NCI-H128 (cell line): ENCODE data around the gene TUBB8B.
"Not testable (repeated sequence)": the region's sequence is repeated elsewhere in the genome, so short reads cannot be mapped to it uniquely, and the experiment has no call there.

ENCODE experiments used
- DNase-seq: peaks from one replicate; lab custom pipeline; 2025; ENCODE audit not compliant: unreplicated experiment; lab: John Stamatoyannopoulos, UW

Gene TUBB8B

DNA sequence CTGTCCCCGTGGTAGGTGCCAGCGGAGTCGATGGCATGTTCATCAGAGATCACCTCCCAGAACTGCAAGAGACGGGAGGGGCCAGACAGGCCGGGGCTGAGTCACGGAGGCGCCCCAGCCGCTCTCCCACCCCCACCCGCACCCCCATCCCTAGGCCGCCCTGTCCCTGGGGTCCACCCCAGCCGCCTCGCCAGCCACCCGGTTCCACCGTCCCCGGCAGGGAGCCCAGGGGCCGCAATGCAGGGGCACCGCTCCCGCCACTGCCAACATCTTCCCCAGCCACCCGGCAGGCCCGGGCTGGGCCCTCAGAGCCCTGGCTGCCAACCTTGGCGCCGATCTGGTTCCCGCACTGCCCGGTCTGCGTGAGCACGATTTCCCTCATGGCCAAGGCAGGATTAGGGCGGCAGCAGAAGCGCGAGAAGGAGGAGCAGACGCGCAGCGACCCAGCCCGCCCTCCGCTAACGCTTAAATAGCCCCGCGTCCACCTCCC, at the start of gene TUBB8B:
TUBB8B (minus strand) TSS at position 440 of the 490 bp plus-strand sequence; CDS start at position 382, 58 bp downstream.
- DNase-seq, result not testable (repeated sequence)

- DNase-seq, result not testable (repeated sequence)
These were observed 48.0 kb upstream of the TUBB8B start for GRCh38 chr18:97252-97914.

- DNase-seq, result not testable (repeated sequence)
These were observed 47.3 kb upstream of the TUBB8B start for GRCh38 chr18:96767-97131.

DNA sequence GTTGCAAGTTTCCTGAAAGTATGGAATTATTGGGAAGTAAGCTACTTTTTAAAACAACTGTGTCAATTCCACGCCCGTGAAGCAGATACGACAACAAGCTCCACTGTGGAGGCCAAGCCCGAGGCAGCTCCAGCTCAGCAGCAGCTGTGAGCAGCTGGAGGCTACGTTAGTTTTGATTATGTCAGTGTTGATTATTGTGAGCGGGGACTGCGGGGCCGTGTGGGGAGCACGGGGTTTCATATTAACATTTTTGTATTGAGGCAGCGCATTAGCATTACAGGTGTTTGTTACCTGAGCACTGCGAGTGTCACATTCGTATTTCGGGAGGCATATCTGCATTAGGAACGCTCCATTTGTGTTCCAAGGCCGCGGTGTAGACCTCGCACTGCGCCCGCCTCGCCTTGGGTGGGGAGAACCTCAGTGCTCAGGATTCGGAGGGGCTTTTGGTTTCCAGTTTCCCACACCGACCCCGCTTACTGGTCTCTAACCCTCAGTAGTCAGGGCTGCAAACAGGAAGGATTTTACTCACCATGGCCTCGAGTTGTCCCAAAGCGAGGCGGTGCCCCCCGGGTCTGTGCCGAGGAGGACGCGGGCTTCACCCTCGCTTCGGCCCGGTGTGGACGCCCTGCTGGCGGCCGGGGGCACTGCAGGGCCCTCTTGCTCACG, 46.8 kb upstream of the TUBB8B start:
- DNase-seq, result not testable (repeated sequence)

DNA sequence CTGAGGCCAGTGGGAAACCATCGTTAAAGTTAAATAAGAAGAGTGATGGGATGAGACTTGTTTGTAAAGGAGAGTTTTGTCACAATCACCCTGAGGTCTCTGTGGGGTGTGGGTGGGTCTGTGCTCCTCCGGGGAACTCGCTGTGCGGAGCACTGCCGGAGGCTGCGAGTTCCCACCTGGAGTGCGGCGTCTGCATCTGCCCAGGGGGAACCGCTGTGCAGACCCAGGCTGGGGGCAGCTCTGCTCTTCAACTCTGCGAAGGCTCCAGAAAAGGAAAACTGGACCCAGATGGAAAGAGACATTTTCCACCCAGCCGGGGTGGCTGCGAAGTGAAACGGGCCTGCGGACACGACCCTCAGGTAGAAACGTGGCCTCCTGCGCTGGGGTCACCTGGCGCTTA, 46.2 kb upstream of the TUBB8B start:
- DNase-seq, result not testable (repeated sequence)

GRCh38 chr18:93897-94408, 44.5 kb upstream of the TUBB8B start:
- DNase-seq, result not testable (repeated sequence)

GRCh38 chr18:91561-91960, 42.1 kb upstream of the TUBB8B start:
- not testable (repeated sequence) for DNase-seq

GRCh38 chr18:90396-91193, 41.2 kb upstream of the TUBB8B start:
- not testable (repeated sequence) for DNase-seq

DNA sequence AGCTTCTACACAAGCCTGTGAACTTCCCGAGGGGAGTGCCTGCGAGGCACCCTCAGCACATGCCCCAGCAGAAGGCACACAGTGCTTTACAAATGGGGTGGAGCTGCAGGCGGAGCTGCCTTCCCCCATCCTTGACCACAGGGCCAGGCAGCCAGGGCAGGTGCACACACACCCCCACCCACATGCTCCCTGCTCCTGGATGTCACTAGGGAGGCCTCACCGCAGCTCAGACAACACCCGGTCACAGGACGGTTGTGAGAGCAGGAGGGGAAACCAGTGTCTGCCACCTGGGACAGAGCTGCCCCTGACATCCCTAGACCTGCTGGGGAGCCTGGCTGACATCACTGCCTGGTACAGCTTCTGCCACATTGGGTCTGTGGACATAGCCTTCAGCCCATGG, 39.7 kb upstream of the TUBB8B start:
- not testable (repeated sequence) for DNase-seq

DNA sequence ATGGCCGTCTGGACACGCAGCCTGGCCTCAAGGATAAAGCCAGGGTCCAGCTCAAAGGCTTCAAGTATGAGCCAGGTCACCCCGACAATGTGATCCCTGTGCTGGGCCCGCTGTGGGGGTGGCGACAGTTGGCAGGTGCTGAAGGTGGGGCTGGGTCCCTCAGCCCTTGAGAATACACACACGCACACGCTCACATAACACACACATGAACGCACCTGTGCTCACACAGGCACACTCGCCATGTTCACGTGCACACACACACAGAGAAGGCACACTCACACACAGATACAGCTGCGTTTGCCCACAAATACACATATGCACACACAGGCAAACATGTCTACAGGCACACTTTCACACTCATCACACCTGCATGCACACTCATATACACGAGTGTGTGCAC, 35.4 kb upstream of the TUBB8B start:
- not testable (repeated sequence) for DNase-seq

DNA sequence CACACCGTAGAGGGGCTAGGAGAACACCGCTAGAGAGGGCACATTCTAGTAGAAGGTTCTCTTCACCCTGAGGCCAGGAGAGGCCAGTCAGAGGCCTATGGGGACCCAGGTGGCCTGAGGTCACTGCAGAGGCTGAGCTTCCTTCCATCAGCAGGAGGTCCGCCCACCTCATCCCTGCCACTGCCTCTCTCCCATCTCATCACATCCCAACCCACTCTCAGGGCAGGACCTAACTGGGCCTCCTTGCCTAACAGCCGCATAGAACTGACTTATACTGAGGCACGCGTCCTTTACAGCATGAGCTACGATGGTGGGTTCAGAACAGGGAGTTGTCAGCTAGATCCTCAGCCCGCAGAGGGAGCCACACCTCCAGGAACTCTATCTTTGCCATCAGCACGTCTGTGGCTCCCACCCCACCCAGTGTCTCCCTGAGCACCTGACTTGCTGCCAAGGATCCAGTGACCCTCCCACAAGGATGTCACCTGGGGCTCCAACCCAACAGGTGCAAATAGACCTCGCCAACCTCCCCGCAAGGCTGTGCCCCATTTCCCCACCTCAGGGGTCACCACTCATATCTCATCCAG, 33.3 kb upstream of the TUBB8B start:
- not testable (repeated sequence) for DNase-seq

- DNase-seq, result not testable (repeated sequence)
These were observed 31.5 kb upstream of the TUBB8B start for GRCh38 chr18:80881-81280.

DNA sequence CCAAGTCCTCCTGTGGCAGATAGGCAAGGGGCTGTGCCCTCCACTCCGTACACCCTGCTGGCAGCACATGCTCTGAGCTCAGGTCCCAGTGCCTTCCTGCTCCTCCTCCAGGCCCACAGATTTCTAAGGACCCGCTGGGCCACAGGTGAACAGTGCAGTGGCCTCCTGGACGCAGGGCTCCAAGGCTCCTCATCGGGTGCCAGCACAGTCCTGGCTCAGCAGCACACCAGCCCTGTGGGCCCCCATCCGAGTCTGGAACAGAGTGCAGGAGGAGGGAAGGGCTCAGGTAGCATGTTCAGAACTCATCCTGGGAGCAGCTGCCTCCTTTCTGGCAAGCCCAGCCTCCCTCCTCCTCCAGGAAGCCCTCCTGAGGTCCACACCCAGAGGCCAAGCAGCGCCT, 30.8 kb upstream of the TUBB8B start:
- DNase-seq, result not testable (repeated sequence)

DNA sequence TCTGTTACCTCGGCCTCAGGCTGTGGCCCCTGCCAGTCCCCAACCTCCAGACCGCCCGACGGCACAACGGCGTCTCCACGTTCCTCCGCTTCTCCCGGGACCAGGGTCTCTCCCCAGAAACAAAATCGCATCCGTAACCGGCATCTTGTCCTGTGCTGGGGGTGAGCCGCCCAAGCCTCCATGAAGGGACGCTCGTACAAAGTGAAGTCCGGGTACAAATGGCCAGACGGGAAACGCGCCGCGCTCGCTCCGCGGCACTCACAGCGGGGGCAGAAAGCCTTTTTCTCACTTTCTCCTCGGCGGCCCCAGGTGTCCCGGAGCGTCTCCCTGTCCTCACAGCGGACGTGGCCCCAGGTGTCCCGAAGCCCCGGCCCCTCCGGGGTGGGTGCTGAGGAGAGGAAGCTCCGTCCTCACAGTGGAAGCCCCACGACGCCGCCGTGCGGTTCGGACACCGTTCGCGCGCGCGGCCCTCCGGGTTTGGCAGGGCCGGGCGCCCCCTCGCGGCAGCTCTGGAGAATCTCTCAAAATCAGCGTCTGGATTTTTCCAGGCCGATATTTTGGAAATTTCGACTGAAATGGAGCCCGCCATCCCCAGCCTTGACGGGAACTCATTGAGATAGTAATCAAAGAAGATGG, 26.2 kb upstream of the TUBB8B start:
- DNase-seq, result not testable (repeated sequence)

DNA sequence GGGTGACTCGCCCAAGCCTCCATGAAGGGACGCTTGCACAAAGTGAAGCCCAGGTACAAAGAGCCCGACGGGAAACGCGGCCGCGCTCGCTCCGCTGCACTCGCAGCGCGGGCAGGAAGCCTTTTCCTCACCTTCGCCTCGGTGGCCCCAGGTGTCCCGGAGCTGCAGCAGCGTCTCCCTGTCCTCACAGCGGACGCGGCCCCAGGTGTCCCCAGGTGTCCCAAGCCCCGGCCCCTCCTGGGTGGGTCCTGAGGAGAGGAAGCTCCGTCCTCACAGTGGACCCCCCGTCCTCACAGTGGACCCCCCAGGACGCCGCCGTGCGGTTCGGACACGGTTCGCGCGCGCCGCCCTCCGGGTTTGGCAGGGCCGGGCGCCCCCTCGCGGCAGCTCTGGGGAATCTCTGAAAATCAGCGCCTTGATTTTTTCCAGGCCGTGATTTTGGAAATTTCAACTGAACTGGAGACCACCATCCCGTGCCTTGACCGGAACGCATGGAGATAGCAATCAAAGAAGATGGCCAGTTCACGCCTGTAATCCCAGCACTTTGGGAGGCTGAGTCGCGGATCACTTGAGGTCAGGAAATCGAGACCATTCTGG, 23.9 kb upstream of the TUBB8B start:
- DNase-seq, result not testable (repeated sequence)

DNA sequence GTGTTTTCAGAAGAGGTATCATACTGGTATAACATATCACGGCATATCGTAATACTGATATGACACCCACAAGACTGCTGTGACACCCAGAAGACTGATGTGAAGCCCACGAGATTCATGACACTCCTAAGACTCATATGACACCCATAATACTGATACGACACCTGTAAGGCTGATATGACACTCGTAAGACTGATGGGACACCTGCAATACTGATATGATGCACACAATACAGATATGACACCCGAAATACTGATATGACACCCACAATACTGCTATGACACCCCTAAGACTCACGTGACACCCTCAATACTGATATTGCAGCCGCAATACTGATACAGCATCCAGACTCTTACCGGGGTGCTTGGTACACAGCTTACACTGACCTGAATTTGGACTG, 18.3 kb upstream of the TUBB8B start:
- DNase-seq, result not testable (repeated sequence)

- not testable (repeated sequence) for DNase-seq
These were observed 14.9 kb upstream of the TUBB8B start for GRCh38 chr18:64279-64678.

- not testable (repeated sequence) for DNase-seq
These were observed 14.2 kb upstream of the TUBB8B start for GRCh38 chr18:63656-64055.

GRCh38 chr18:54388-54787, 5.0 kb upstream of the TUBB8B start:
- DNase-seq, result not testable (repeated sequence)

DNA sequence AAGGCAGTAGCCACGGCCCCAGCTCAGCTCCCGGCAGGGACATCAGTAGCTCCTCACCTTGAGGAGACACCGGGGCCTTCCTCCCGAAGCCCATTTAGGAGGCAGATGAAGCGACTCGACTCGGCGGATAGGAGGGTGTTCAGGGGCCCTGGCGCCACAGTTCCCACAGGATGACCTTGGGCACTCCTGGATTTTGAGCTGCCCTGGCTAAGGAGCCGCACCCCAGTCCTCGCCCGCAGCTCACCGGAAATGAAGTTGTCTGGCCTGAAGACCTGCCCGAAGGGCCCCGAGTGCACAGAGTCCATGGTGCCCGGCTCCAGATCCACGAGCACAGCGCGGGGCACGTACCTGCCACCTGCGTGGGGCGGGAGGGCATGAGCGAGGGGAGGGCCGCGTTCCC, 719 bp downstream of the TUBB8B start:
- not testable (repeated sequence) for DNase-seq
